GM19328 (cell line): ENCODE results near the gene FAXDC2.

Experiments used
- ATAC-seq: cut with Tn5 transposase; IDR thresholded peaks from one replicate; pipeline ENCODE4 v1.9.1; 2021; ENCODE audit warnings: mild to moderate bottlenecking, moderate library complexity; ENCODE audit not compliant: unreplicated experiment

FAXDC2 gene, protein sequence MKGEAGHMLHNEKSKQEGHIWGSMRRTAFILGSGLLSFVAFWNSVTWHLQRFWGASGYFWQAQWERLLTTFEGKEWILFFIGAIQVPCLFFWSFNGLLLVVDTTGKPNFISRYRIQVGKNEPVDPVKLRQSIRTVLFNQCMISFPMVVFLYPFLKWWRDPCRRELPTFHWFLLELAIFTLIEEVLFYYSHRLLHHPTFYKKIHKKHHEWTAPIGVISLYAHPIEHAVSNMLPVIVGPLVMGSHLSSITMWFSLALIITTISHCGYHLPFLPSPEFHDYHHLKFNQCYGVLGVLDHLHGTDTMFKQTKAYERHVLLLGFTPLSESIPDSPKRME

DNA sequence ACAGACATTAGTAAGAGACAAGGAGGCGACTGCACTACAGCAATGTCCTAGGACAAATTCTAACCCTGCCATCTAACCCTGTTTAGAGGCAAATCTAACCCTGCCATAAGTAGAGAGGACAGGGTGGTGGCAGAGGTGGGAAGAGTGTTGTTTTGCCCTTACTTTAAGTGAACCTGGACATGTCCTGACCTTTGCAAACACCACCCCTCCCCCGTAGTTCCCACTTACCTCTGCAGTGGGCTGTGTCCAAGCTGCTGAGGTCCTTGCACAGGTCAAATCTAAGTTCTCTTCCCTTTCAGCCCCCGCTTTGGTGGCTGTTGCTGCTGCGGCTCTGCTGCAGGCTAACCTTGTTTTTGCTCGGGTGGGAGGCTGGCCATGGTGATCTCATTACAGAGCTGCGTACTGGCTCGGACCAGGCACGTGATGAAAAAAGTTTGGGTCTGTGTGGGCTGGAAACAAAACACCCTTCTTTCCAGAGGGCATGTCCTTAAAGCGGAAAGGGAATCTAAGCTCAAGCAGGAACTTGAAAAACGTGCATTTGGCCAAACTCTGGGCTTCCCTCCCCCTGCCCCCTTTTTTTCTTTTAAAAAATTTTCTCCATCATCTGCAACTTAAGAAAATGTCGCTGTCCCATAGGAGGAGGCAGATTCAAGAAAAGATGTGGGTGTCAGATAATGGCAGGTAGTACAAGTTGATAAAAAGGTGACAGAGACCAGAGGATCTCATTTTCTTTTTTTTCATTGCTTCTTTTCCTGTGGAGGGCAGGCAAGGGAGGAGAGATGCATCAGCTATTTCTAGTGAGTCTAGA, at the start of gene FAXDC2:
FAXDC2 (minus strand) TSS at position 349 of the 808 bp plus-strand sequence. CDS start 12,425 bp downstream, outside the sequence.
- ATAC-seq = no peak

DNA sequence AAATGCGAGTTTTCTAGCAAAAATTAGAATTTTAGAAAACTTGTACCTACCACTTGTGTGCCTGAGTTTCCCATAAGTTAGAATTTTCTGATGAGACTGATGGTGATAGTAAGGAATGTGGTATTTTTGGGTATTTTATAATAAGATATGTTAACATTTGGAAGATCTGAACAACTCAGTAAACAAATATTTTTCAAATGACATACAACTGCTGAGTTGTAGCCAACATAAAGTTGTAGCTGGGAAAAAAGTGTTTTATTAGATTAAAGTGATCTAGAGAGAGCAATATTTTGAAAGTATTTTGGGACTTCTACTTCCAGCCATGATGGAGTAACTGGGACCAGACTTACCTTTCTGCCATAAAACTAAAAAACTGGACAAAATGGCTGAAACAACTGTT, 49.7 kb upstream of the FAXDC2 start:
- no peak for ATAC-seq

DNA sequence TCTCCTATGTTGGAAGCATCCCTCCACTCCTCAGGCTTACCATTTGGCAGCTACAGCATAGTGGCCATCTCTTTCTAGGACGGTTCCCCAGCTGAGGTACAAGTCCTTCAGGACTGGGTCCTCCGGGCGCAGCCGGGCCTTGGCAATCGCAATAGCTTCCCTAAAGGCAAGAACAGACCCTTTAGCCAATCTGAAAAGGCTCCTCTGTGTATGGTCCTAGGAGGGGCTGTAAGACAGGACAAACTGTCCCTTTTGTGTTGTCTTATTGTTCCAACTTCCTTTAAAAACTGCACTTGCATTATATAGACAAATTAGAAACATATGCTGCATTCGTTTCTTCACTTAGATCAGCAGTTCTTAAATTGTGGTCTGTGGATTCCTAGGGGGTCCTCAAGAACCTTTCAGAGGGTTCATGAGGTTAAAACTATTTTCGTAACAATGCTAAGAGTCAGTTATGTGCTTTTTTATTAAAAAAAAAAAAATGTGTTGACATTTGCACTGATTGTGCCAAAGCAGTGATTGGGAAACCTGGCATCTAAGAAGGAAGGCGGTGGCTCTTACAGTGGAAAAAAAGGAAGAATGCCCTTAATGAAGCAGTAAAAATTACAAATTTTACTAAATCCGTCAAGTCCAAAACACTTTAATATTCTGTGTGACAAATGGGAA, 48.9 kb upstream of the FAXDC2 start:
- no peak for ATAC-seq

DNA sequence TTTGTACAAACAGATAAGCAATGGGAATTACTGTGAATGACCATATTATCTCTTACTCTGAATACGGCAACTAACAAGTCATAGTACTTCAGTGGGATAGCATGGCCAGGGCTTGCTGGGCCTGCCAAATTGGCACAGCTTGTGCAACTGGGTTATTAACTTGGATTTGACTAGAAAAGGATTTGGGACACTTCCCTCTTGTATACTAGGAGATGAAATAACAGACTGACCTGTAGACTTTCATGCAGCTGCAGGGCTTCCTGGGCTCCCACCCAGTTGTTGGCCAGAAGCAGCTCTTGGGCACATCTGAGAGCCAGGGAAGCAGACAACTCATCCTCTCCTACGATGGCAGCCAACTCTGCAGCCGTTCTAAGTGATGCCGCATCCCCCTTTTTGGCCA, 47.8 kb upstream of the FAXDC2 start:
- ATAC-seq = no peak

DNA sequence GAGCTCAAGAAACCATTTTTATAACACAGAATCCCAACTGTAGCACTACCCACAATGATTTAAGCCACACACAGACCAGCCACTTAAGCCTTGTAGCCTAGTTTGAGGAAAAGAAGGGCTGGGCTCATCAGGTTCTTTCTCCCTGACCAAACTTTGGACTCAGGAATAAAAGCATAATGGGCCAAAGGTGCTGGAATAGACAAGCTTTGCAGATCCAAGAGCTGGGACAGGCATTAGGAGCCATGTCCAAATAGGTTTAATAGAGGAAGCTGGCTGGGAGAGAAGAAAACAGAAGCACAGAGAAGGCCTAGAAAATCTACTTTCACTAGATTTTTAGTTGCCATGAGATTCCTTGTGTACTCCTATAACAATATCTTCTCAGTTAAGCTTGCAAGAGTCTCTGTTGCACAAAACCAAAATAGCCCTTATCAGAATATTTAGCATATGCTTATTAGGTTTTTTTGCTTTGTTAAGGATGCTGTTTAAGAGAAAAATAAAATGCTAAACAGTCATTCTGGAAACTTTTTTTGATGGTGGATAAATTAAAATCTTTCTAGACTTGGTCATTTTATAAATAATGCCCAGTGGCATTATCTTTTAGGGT, 46.3 kb upstream of the FAXDC2 start:
- no peak for ATAC-seq

DNA sequence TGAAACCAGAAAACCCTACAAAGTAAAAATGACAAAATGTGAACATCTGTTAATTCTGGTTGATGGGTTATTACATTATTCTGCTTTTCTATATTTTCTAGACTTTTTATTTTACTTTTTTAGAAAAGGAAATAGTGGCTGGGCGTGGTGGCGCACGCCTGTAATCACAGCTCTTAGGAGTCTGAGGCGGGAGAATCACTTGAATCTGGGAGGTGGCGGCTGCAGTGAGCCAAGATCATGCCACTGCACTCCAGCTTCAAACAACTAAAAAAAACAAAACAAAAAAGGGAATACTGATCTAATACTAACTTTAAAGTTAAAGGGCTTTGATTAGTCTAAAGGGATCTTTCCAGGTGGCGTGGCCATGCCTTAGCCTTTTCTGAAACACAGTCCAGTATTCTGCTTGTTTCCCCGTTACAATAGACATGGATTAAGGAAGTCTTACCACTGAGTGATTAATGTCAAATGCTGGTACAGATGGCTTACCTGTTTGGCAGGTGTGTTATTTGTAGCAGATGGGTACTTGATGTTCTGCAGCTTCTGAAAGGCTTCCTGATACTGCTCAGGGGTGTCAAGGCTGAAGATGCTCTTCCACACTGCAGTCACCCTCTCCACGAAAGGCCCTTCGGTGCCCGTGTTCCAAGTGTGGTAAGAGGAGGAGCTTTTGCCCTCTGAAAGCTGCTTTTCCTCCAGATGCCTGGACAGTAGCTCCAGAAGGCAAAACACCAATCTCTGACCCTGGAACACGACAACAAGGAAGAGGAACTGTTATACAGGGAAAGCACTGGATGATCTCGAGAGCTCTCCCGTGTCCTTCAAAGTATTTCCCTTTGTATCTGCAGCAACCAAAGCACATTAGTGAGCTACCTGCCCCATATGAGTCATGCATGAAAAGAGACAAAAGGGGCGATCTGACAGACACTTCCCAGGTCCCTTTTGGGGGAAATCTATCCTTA, 45.5 kb upstream of the FAXDC2 start:
- no peak for ATAC-seq

DNA sequence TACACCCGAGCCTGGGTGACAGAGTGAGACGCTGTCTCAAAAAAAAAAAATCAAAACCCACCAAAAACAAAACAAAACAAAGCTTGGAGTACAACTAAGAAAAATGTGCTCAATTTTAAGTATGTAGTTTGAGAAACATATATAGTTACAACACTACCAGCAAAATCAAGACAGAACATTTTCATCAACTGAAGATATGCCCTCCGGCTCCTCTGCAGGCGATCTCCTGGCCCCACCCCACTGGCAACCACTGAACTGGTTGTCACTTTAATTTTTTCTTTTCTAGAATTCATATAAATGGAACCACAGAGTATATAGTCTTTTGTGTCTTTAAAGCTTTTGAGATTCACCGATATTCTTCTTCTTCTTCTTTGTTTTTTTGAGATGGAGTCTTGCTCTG, 43.0 kb upstream of the FAXDC2 start:
- ATAC-seq = no peak

DNA sequence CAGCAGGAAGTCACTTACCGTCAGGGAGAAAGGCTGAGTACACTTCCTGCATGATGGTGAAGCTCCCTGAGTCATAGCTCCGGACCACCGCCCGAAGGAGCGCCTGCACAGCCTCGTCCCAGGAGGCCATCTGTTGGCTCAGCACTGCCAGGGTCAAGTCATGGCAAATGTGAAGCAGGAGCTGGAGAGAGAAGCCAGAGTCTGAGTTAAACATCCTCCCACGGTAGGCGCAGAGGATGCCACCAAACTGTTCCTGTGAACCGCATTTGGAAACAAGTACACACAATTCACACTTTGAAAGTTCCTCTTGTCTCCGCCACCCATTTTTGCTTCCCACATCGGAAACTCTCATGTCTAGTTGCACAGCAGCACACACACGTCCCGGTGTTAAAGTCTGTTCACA, 42.0 kb upstream of the FAXDC2 start:
- ATAC-seq = no peak

DNA sequence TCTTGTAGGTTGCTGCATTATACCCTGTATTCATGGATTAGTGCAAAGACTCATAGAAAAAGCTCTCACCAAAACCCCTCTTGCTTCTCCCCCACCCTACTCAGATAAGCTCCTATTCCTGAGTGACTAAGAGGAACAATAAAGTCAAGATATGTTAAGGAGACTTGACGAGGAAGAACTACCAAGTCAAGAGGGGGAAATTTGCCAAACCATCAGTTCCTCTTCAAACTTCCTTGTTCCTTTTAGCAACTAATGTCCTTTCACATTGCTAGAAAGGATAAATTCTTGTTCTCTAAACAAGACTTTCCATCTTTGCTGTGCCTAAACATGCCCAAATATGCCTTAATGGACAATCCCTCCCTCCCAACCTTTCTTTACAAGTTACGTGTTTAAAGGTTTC, 35.0 kb upstream of the FAXDC2 start:
- ATAC-seq = no peak

DNA sequence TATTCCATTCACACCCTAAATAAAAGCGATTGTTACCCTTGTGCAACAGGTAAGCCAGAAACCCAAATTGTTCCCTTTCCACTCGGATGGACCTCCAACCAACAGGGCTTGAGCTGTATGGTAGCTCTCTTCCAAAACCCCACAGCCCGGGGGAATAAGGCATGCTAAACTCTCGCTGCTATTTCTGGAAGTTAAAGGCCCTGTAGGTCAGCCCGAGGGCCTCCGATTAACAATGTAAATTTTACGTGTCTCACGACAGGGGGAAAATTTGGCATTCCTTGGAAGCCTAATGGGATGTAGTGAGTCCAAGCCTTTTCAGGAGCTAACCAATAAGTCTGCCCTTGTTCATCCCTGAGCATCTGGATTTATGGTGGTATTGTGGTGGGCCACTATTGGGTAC, 34.0 kb upstream of the FAXDC2 start:
- no peak for ATAC-seq

DNA sequence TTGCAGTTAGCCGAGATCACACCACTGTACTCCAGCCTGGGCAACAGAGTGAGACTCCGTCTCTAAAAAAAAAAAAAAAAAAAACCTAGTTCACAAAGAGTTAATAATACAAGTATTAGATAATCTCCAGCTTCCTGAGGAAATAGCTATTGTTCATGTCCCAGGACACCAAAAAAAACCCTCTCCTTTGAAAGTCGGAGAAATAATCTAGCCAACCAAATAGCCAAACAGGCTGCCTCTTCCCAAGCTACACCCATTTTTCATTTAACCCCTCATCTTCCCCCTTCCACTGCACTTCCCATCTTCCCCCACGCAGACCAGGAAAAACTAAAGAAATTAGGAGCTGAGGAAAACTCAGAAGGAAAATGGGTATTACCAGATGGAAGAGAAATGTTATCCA, 31.6 kb upstream of the FAXDC2 start:
- ATAC-seq = no peak

DNA sequence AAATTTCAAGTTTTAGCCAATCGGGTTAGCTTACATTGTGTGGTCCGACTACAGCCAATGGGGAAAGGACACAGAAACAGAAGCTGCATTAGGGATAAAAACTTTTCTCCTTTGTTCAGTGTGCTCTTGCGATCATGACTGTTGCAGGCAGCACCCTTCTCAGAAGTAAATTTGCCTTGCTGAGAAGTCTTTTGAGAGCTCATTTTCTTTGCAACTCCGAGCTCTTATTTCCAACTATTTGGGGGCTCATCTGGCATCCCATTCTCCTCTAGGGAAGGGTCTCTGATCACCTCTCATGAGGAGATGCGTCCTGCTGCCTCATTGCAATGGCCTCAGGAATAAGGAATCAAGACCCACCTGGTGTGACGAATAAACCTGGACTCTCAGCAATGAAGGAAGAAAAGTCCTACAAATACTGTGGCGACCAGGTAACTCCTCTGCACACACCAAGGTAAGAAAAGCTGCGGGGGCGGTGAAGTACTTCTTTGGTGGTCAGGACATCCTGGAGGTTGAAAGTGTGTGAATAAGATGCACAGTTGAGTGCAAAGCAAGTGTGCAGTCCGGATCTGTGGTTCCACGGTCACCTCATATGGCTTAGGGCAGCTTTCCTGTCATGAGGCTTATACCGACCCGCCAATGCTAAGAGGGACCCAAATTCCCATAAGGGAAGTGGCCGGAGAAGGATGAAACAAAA, 28.4 kb upstream of the FAXDC2 start:
- ATAC-seq = no peak

DNA sequence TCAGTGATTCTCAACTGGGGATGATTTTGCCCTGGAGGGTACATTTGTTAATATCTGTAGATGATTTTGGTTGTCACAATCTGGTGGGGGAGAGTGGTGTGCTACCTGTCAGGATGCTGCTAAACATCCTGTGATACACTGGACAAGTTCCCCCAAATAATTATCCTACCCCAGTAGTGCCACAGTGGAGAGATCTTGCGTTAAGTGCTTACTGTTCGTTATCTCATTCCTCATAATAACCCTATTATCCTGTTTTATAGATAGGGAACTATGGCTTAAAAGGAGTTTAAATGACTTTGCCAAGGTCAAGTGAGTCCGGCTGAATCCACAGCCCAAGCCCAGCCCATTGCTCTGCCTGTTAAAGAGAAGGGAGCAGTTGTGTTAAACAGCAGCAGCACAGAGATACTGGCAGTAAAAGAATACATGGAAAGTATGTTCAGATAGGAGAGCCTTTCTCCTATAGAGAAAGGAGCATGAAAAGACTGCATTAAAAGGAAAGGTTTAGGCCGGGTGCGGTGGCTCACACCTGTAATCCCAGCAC, 23.5 kb upstream of the FAXDC2 start:
- no peak for ATAC-seq

DNA sequence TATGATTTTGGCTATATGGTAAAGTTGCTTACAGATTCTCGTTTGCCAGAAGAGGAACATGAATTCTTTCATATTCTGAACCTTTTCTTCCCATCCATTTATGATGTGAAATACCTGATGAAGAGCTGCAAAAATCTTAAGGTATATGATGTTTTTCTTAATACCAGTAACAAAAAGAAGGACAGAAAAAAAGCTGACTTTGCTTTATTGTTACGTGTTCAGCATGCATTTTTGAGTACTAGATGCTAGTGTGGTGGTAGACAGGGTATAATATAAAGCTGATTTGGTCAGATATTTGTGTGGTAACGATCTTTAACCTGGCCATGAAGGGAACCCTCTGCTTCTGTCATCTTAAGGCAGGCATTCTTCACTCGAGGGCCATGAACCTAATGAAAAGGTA, 21.3 kb upstream of the FAXDC2 start:
- ATAC-seq = no peak

DNA sequence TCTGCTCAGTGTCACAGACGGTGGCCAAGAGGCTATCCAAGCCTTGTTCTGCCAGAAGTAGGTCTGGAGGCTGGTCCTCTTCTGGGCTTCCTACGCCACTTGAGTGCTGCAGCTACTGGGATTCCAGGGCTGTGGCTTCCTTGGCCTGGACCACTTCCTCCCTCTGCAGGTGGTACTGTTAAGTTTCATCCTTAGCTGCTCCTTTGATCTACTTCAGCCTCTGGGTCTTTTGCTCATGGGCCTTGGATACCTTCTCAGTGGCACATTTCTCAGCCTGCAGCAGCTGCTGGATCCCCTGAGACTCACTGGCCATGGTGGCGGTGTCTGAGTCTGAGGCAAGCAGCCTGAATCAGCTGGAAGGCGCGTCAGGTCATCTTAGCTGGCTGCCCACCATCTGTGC, 18.3 kb upstream of the FAXDC2 start:
- no peak for ATAC-seq

DNA sequence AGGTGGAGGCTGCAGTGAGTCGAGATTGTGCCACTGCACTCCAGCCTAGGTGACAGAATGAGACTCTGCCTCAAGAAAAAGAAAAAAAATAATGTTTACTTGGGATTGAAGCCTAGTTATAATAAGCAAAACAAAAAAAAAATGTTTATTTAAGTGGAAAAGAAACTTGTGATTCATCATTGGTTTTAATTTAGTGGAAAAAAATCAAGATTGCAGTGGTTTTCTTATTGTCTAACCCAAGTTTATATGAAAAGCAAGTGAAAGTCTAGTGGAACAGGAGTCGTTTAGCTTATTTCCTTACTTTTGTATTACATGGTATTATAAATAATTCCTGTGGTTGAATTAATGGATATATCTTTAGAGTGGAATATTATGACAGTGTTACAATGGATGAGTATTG, 16.4 kb upstream of the FAXDC2 start:
- no peak for ATAC-seq

DNA sequence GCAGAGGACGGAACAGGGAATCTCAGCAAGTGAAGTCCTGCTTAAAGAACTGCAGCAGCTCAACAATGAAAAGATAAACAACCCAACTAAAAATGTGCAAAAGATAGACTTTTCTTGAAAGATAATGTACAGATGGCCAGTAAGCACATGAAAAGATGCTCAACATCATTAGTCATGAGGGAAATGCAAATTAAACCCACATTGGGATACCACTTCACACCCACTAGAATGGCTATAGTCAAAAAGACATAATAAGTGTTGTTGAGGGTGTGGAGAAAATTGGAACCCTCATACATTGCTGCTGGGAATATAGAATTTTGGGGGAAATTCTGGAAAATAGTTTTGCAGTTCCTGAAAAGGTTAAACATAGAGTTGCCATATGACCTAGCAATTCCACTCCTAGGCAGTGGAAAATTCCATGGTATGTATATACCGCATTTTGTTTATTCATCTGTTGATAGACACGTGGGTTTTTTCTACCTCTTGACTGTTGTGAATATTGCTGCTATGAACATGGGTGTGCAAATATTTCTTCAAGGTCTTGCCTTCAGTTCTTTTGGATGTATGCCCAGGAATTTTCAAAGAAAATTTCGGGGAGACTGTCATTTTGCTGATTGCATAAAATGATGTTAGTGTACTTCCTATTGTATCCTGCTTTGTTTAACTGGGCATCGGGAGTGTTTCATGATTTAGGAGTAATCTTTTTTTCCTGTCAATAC, 15.2 kb upstream of the FAXDC2 start:
- no peak for ATAC-seq

DNA sequence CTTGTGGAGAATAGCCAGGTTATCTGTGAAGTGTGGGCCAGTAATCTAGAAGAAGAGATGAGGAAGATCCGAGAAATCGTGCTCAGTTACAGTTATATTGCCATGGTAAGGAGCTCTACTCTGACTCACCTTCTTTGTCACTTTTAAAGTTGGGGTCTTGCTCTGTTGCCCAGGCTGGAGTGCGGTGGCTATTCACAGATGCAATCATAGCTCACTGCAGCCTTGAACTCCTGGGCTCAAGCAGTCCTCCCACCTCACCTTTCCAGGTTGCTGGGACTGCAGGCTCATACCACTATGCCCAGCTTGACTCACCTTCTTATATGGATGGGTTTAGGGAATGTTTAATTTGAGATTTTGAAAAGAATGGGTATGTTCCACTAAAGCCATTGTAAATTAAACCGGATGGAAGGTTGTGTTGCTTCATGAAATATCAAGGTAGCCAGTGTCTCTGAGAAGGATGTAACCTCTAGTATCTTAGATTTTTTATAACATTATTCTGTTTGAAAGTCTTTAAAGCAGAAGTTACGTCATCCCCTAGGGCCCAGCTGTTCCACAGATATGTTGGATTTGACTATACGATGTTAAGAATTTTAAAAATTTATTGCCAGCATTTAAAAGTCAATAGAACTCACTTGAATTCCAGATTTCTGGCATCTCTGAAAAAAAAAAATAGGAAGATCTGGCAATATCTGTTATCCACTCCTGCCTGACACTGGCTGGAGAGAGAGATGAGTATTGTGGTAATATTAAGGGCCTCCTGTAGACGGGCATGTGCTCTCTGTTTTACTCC, 13.1 kb upstream of the FAXDC2 start:
- no peak for ATAC-seq
